Occipital lobe (tissue), 2 donors: ENCODE measurements around the gene MRPL54. TPM values are rescaled to one million over a fixed set of nuclear protein-coding genes. Genes with fewer than 3 reads are reported as not detected.

ENCODE experiments used
- DNase-seq: peaks from one replicate; lab custom pipeline; 2025; lab: John Stamatoyannopoulos, UW
- total RNA-seq: library from RNA; depleted of rRNA; stranded (reverse); fragments of >200 nt; gene quantifications from one replicate; pipeline ENCODE4 v1.2.3, GENCODE V29; 2014

The MRPL54 gene
- total RNA-seq, 1 donor from 2014 or later = 16.8 TPM

DNA sequence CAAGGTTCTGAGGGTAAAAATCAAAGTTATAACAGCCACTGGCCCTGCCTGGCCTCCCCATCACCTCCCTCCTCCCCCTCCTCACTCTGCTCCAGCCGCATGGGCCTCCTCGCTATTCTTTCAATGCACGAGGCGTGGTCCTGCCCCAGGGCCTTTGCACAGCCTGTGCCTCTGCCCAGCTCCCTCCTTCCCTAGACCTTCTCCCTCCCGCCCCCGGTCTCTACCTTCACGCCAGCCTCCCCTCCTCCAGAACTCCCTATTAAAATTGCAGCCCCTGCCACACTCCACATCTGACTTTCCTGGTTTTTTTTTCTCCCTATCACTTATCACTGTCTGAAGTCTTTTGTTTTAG, 6.2 kb downstream of the MRPL54 start:
- DNase-seq = no peak

DNA sequence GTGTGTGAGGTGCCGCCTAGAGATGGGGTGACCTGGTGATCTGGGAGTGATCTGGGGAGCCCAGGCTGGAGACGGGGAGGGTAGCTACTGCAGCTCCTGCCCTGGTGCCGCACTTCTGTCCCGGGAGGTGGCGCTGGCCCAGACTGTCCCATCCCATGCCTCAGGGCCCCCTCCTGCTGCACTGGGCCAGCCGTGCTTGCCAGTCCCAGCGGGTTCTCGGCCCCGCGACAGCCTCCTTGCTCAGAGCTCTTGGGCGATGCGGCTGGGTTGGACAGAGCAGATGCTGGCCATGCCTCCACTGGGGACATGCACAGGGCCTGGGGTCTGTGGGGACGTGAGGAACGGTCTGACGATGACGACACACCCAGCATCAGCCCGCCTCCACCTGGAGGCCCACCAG, 7.0 kb downstream of the MRPL54 start:
- no peak for DNase-seq

DNA sequence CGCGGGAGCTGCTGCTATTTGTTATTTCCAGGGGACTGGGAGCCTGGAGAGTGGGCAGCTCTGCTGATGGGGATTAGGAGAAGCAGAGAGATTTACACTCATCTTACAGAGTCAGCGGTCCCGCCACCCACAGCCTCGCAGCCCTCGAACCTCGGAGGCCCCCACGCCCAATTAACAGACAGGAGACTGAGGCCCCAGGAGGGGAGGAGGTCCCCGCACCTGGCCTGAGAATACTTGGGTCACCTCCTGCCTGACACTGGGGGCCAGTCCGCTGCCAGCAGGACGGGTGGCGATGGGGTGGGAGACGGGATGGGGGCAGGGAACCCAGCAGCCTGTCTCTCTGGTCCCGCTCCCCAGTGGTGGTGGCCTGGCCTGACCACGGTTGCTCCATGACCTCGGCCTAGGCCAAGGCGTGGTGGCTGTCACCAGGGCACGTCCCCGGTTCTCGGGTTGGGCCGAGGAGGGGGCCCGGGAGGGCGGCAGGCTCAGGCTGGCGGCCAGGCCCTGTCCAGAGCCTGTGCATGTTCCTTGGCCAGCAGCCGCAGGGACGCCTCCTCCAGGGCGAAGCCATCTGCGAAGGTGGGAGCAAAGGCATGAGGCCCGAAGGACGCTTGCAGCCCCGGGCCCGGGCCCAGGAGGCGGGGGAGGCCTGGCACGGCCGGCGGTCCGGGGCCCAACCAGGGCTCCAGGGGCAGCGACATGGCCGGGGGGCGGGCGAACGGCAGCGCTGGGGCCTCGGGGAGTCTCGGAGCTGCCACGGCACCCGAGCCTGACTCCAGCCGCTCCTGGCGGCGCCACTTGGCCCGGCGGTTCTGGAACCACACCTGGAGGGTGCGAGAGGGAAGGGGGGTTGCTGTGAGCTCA, 7.9 kb downstream of the MRPL54 start:
- DNase-seq = no peak

DNA sequence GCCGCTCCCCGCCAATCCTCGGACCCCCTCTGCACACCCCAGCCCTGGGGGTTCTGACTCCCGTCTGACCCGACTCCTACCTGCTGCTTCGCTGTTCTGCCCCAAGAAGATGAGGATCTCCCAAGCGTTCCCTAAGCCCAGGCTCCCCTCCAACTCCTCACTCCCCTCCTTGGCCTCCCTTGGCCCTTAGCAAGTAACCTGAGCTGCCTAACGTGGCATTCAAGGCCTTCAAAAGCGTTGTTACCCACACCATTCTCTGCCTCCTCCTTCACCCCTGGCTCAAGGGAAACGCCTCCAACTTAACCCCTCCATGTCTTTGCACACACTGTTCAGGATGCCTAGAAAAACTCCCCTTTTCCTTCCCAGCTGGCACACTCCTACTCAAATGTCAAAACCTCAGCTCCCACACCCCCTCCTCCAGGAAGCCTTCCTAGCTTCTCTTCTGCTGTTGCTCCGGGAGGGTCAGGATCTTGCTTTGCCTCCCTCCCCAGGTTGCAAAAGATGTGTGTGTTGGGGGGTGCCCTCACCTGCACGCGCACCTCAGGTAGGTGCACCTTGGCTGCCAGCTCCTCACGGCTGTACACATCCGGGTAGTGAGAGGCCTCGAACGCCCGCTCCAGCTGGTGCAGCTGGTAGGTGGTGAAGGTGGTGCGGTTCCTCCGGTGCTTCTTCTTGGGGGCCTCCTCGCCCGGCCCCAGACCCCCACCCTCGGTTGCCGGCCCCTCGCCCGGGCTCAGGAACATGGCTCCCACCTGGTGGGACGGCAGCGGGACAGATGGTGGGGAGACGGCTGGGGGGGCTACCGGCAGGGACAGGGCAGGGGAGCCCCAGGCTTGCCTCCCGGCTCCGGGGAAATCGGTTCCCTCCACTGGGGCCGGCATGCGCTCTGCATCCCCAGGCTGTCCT, 8.8 kb downstream of the MRPL54 start:
- no peak for DNase-seq

DNA sequence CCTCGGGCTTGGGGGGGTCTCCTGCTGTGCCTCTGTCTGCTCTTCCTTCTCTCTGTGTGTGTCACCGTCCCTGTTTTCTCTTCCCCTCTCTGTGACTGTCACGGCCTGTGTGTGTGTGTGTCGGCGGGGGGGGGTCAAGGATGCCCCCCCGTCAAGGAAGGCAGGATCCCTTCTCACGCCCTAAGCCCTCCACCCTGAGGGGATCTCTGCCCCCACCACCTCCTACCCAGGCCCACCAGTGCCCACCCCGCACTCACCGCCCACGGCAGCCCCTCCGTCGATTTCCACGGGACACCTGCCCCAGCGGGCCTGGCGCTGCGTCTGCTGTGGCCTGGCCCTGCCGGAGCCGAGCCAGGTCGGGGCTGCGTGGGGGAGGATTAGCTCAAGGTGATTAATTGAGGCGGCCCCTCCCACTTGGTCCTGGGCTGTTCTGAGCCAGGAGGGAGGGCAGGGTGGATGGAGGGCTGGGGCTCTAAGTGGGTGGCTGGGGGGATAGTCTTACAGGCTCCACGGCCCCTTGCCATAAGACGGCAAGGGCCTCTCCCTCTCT, 9.5 kb downstream of the MRPL54 start, which contains the start of gene RAX2:
TSS of gene RAX2 (minus strand) at position 323 of the 550 bp plus-strand sequence. CDS start 486 bp downstream, outside the sequence.
- DNase-seq = no peak

DNA sequence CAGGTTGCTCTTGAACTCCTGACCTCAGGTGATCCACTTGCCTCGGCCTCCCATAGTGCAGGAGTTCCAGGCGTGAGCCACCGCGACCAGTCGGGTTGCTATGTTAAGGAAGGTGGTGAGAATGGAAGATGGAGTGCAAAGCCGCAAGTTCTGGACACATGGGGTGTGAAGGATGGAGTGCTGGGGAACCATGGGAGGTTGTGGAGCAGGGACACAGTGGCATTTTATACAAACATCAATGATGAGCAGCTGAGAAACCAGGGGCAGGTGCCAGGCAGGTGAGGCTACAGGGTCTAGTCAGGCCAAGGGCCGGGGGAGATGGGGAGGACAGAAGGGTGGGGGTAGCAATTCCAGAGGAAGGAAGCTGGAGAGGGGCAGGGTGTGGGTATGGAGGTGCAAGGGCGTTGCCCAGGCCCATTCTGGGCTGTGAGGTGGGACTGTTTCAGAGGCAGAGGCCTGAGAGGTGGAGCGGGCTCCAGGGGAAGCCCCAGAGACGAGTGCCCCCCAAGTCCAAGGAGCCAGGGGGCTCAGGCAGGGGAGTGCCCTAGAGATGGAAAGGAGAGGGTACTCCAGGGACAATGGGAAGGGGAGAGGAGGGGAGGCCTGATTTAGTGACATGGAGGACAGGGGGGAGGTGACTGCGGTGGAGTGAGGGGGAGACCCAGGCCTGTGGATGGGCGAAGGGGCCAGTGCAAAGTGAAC, 11.5 kb downstream of the MRPL54 start:
- DNase-seq = no peak

DNA sequence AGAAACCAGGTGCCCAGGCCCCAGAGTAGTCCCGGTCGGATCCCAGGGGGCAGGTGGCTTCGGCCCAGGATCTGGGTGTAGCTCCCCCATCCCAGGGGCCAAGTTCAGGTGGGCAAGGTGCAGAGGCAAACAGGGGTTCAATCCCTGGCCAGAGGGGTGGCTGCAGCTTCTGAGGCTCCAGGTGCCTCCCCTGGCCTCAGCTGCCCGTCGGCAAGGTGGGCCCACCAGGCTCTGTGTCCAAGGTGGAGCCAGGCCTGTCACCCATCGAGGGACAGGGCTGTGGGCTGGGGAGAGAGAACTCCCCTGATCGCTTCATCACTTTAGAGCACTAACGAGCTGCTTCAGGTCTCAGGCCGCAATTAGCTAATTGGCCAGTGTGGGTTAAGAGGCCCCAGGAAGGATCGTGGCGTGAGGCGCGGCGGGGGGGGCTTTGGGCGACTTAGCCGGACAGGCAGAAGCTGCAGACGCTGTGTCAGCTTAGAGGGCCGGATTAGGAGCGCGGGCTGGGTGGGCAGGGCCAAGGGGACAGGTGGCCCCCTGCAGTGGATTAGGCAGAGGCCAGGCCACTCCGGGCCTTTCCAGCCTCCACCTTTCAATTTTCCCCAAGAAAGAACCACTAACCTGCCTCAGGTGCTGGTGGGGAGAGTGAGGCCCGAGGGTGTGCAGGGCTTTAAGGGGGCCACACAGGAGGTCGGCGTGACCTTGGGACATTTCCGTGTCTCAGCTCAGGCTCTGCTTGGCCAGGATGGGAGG, 12.3 kb downstream of the MRPL54 start:
- no peak for DNase-seq

DNA sequence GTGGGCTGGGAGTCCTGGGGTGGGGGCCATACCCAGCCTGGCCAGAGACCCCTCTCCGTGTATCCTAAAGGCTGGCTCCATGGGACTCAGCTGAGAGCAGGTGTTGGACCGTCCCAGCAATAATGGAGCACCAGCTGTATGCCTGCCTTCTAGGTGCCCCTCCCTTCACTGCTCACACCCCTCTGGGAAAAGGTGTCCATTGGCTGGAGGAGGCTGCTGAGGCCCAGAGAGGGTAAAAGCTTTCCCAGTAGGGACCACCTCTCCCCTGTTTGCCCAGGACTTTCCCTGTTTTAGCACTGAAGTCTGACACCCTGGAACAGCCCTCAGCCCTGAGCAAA, 12.9 kb downstream of the MRPL54 start:
- no peak for DNase-seq

DNA sequence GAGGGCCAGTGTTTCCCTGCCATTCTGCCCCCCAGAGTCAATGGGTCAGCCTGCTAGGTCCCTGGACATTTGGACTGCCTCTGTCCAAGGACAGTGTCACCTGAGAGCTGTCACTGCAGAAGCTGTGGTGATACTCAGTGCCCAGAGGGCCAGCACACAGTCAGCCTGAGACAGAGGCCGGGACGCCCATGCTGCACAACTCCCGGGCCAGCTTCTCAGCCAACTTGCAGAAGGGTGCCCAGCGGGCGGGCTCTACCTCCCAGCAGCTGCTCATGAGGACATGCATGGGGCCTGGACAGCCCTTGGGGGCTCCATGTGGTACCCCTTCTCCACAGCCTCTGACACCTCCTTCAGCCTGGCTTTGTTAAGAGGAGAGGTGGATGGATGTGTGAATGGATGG, 13.3 kb downstream of the MRPL54 start:
- no peak for DNase-seq

DNA sequence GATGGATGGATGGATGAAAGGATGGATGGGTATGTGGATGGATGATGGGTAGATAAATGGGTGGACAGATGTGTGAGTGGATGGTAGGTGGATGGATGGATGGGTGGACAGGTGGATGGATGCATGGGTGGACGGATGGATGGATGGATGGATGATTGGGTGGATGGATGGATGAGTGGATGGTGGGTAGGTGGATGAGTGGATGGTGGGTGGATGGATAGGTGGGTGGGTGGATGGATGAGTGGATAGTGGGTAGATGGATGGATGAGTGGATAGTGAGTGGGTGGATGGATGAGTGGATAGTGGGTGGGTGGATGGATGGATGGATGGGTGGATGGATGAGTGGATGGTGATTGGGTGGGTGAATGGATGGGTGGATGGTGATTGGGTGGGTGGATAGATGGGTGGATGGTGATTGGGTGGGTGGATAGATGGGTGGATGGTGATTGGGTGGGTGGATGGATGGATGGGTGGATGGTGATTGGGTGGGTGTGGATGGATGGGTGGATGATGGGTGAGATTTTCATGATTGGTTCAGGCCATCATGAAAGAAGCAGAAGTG, 14.1 kb downstream of the MRPL54 start:
- no peak for DNase-seq

DNA sequence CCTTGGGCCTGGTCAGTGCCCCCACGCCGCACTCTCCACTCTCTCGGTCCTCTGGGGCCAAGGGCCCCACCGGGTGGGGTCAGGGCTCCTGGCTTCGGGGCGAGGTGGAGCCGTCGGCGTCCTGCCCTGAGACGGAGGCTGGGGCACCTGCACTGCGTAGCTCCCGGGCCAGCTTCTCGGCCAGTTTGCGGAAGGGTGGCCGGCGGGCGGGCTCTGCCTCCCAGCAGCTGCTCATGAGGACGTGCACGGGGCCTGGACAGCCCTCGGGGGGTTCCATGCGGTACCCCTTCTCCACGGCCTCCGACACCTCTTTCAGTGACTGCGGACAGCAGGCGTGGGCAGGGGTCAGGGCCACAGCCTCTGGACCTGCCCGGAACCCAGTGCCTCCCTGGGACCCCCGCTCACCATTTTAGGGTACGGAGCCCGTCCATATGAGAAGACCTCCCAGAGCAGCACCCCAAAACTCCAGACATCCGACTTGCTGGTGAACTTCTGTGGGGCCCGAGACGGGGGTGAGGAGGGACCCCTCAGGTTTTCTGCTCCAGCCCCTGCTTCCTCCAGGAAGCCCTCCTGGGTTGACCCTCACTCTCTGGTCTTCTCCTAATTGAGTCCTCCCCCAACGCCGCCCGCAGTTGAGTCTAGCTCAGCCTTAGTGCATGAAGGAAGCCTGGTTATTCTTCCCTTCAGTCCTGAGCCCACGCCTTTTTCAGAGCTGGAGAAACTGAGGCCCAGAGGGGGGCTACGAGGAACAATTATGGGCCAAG, 15.8 kb downstream of the MRPL54 start:
- no peak for DNase-seq

DNA sequence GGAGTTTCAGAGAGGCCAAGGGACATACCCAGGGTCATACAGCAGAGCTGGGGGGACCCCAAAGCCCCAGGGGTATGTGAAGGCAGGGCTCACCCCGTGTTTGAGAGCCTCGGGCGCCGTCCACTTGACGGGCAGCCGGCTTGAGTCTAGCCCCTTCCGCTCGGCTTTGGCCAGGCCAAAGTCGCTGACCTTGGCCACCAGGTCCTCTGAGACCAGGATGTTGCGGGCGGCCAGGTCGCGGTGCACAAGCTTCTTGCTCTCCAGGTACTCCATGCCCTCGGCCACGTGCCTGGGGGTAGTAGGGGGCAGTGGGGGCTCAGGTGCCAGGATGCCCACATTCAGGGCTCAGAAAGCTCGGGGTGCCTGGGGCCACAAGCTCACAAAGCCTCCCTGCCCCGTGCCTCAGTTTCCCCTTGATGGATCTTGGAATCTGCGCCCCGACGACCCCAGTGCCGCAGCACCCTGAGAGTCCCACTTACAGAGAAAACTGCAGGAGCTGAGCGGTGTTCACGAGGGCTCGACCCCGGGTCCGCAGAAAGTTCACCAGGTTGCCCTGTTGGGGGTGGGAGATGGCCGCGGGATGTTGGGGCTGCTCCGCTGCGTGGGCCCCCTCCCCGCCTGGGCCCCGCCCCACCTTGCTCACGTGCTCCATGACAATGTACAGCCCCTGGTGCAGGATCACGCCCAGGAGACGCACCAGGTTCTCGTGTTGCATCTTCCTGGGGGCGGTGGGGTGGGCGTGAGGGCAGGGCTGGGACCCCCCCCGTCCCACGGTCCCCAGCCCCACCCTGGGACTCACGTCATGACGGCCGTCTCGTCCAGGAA, 16.6 kb downstream of the MRPL54 start:
- DNase-seq = no peak

DNA sequence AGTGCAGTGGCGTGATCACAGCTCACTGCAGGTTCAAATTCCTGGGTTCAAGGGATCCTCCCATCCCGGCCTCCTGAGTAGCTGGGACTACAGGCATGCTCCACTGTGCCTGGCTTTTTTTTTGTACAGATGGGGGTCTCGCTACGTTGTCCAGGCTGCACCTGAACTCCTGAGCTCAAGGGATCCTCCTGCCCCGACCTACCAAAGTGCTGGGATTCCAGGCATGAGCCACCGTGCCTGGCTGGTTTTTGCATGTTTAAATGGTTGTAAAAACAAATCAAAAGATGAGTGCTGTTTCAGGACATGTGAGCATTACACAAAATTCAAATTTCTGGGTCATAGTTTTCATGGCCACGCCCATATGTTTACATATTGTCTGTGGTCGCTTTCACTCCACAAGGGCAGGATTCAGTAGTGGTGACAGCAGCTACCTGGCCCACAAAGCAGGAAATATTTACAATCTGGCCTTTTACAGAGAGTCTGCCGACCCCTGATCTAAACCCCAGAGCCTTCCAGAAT, 18.4 kb downstream of the MRPL54 start:
- DNase-seq = no peak

DNA sequence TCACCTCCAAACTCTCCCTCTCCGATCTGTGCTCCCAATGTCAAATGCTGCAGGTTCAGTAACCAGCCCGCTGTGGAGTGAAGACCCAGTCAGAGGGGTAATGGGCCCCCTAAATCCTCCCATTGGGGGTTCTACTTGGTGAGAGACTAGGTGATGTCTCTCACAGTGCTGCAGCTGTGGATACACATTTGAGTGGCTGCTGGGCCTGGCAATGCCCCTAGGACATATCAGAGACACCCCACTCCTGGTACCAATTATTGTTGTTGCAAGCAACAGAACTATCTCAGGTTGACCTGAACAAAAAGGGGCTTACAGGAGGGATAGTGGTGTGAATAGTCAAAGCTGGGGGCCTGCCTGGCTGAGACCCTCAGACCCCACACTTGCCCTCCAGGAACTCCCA, 19.1 kb downstream of the MRPL54 start:
- DNase-seq = no peak

DNA sequence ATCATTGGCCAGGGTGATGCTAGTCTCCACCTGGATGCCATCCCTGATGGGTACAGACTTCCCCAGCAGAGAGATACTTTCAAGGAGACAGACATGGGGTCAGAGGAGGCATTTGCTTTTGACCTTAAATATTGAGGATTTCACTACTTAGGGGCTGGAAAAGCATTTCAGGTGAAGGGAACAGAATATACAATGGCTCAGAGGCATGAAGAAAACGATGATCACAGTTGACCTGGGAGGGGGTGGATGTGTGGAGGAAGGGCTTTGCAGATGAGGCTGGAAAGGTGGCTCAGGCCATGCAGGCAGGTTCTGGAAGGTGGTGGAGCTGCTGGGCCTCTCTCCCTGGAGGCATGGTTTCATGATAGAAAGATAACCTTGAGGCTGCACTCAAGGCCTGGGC, 19.8 kb downstream of the MRPL54 start:
- no peak for DNase-seq

DNA sequence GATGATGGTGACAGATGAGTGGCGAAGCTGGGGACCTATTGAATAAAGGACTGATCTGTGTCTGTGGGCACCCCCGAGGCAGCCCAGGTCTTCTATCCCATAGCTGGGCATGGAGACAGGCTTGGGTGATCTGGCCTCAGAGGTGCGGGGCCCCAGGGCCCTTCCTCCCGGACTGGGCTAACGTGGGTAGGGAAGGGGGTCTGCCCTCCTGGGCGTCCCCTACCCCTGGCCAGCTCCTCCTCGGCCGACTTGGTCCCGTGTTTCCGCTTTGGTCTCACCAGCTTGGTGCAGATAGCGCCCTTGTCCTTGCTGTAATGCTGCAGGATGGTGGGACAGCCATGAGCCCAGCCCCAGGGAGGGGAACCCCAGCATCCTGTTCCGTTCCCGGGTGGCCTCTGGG, 20.4 kb downstream of the MRPL54 start:
- no peak for DNase-seq

DNA sequence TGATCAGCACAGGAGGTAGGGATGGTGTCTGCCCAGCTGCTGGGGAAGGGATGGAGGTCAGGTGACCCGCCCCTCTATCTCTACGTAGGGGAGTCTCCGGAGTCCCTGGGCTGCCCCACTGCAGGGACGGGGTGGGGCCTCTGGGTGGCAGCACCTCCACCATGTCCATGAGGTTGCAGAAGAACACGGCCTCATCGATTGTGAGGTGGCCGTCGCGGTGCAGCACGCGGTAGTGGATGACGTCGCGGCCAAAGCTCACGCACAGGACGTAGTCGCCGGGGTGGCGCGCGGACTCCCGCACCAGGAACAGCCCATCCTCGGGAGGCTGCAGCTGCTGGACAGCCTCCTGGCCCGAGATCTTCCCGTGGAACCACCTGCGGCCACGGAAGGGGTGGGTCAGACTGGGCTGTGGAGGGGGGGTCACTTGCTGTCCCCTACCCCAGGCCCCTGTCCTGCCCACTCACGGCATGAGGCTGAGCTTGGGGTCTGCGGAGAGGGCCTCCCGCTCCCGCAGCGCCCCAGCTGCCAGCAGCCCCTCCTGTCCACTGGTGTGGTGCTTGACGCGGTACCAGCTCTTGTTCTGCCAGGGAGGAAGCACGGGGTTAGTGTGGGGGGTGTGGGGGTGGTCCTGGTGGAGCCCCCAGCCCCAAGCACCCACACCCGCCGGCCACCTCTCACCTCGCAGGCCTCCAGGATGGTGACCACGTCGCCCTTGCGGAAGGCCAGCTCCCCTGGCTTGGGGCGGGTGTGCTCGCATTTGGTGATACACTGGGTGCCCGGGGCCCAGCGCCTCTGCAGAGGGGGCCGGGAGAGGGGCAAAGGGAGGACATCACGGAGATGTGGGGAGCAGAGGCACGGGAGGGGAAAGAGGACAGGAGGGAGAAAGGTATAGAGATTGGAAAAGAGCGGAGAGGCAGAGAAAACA, 21.4 kb downstream of the MRPL54 start:
- no peak for DNase-seq
